Measurements from ENCODE around the gene BARHL1.

GRCh38 chr9:132610661-132611060 lies 28.3 kb downstream of the BARHL1 start:
- no peak for TF ChIP-seq CTCF (IDR thresholded peaks at IDR 0.05)
- TF ChIP-seq SMC3 (IDR thresholded peaks at IDR 0.05; ENCODE audit: low read depth, low read length), result no peak
- no peak for TF ChIP-seq JUND (IDR thresholded peaks at IDR 0.05)
- TF ChIP-seq PBX3 (IDR thresholded peaks at IDR 0.05), result no peak
- TF ChIP-seq EZH2phosphoT487 (IDR thresholded peaks at IDR 0.05; ENCODE audit: borderline replicate concordance, low read depth), result no peak
- no peak for TF ChIP-seq MXI1 (IDR thresholded peaks at IDR 0.05; ENCODE audit: low read depth, low read length)
- TF ChIP-seq TAF1 (IDR thresholded peaks at IDR 0.05; ENCODE audit: borderline replicate concordance, low read depth, low read length), result no peak
- no peak for TF ChIP-seq YY1 (IDR thresholded peaks at IDR 0.05; ENCODE audit: low read depth)
- TF ChIP-seq POLR2AphosphoS5 (IDR thresholded peaks at IDR 0.05; ENCODE audit: low read depth, low read length), result no peak
- no peak for TF ChIP-seq MAX (IDR thresholded peaks at IDR 0.05; ENCODE audit: low read depth)
- no peak for TF ChIP-seq TCF12 (IDR thresholded peaks at IDR 0.05)

Measured in SK-N-SH (cell line).